ENCODE results near the gene COL27A1.

- TF ChIP-seq CTCF (conservative IDR thresholded peaks at IDR 0.05; ENCODE audit: low read length) (no peak), EZH2phosphoT487 (IDR thresholded peaks at IDR 0.05; ENCODE audit: borderline replicate concordance, low read depth, low read length) (no peak)
Observed at GRCh38 chr9:114342755-114343440, 187.6 kb downstream of the COL27A1 start.
